HepG2 (cell line): ENCODE results near the gene LMAN1L. TPM values are rescaled to one million over a fixed set of nuclear protein-coding genes. Genes with fewer than 3 reads are reported as not detected.

ENCODE experiments used
- ARID3A ChIP-seq: IDR thresholded peaks from 2 replicates; pipeline ENCODE4 v1.6.1; 2012; ENCODE audit warnings: low read depth, low read length, improper control_type of control experiment
- CENPT ChIP-seq: sonication (generic); formaldehyde crosslinking; IDR thresholded peaks from 2 replicates; pipeline ENCODE4 v1.8.0; 2022; ENCODE audit warnings: low read depth, mild to moderate bottlenecking, moderate library complexity, missing genetic modification reagents
- CERS6 ChIP-seq: sonication (generic); formaldehyde crosslinking; IDR thresholded peaks from 2 replicates; pipeline ENCODE4 v1.5.0; 2020; ENCODE audit warnings: missing genetic modification reagents
- CREB3 ChIP-seq: sonication (generic); formaldehyde crosslinking; IDR thresholded peaks from 2 replicates; pipeline ENCODE4 v1.5.0; 2020; ENCODE audit warnings: missing genetic modification reagents
- FOXP1 ChIP-seq, 2 experiments: fragments of 450-650 bp in 1 of 2; IDR thresholded peaks; 2 replicates each; pipeline ENCODE4 v1.6.1; 2017 to 2018; ENCODE audit warnings: antibody characterized with exemption in 1 of 2
- NCOR1 ChIP-seq: fragments of 200-600 bp; sonication (generic); IDR thresholded peaks from 2 replicates; pipeline ENCODE4 v1.7.0; 2017; ENCODE audit warnings: antibody characterized with exemption, low read length, borderline replicate concordance
- SIX1 ChIP-seq: sonication (generic); formaldehyde crosslinking; IDR thresholded peaks from 2 replicates; pipeline ENCODE4 v1.4.0; 2020; ENCODE audit warnings: missing genetic modification reagents, borderline replicate concordance
- TRIM22 ChIP-seq: fragments of 450-650 bp; IDR thresholded peaks from 2 replicates; pipeline ENCODE4 v1.6.1; 2017
- ZNF318 ChIP-seq: sonication (generic); formaldehyde crosslinking; IDR thresholded peaks from 2 replicates; pipeline ENCODE4 v1.4.0; 2020; ENCODE audit warnings: mild to moderate bottlenecking, missing genetic modification reagents
- ZNF44 ChIP-seq: sonication (generic); formaldehyde crosslinking; IDR thresholded peaks from 2 replicates; pipeline ENCODE4 v1.5.1; 2020; ENCODE audit warnings: mild to moderate bottlenecking, missing genetic modification reagents
- ZNF597 ChIP-seq: sonication (generic); formaldehyde crosslinking; IDR thresholded peaks from 2 replicates; pipeline ENCODE4 v1.5.0; 2020; ENCODE audit warnings: missing genetic modification reagents
- ZNF670 ChIP-seq: sonication (generic); formaldehyde crosslinking; IDR thresholded peaks from 2 replicates; pipeline ENCODE4 v1.8.0; 2022; ENCODE audit warnings: mild to moderate bottlenecking, missing genetic modification reagents, borderline replicate concordance
- ZNF724P ChIP-seq: sonication (generic); formaldehyde crosslinking; IDR thresholded peaks from 2 replicates; pipeline ENCODE4 v1.8.0; 2022; ENCODE audit warnings: missing genetic modification reagents, borderline replicate concordance
- ZNF772 ChIP-seq: sonication (generic); formaldehyde crosslinking; IDR thresholded peaks from 2 replicates; pipeline ENCODE4 v1.5.0; 2020; ENCODE audit warnings: mild to moderate bottlenecking, missing genetic modification reagents
- polyA plus RNA-seq, 8 experiments: library from polyadenylated mRNA; depleted of rRNA in 3 of 8; stranded (reverse) in 7 of 8; unstranded in 1 of 8; fragments of >200 nt; fragmentation: Illumina TruSeq in 4 of 8; extraction: Trizol in 4 of 8; gene quantifications; 2 replicates each; pipeline versions ENCODE4 v1.2.1 to v1.2.3, GENCODE V29; 2011 to 2016; ENCODE audit warnings: low read depth in 4 of 8, missing spikeins in 1 of 8, mixed read lengths in 1 of 8; ENCODE audit not compliant: insufficient read depth in 1 of 8
- total RNA-seq, 5 experiments: library from RNA; depleted of rRNA; stranded (reverse); fragments of >200 nt; fragmentation: Illumina TruSeq; extraction: Trizol; gene quantifications; 2 replicates each; pipeline ENCODE4 v1.2.3, GENCODE V29; 2016; ENCODE audit warnings: low read depth in 1 of 5

LMAN1L gene
- total and polyA plus RNA-seq, 2 of the 13 experiments (the other 11 are each of a cell fraction or from before 2014, with no cell fraction given) = not detected

- TF ChIP-seq ZNF724P (CRISPR knock-in tag) = no peak
- TF ChIP-seq FOXP1 (IDR thresholded peaks at IDR 0.05) = no peak
- TF ChIP-seq FOXP1 (CRISPR knock-in tag; IDR thresholded peaks at IDR 0.05) = no peak
- no peak for TF ChIP-seq ZNF772 (CRISPR knock-in tag)
- TF ChIP-seq SIX1 (CRISPR knock-in tag) = no peak
- TF ChIP-seq ZNF44 (CRISPR knock-in tag) = no peak
- TF ChIP-seq ARID3A = no peak
- no peak for TF ChIP-seq ZNF670 (CRISPR knock-in tag)
- no peak for TF ChIP-seq CREB3 (CRISPR knock-in tag)
- TF ChIP-seq ZNF597 (CRISPR knock-in tag) = no peak
- no peak for TF ChIP-seq CERS6 (CRISPR knock-in tag)
- TF ChIP-seq CENPT (CRISPR knock-in tag) = no peak
- no peak for TF ChIP-seq TRIM22
- no peak for TF ChIP-seq ZNF318 (CRISPR knock-in tag)
- TF ChIP-seq NCOR1 = no peak
Measured at GRCh38 chr15:74799856-74800558, 12.6 kb upstream of the LMAN1L start (continued).
